Upper lobe of left lung (tissue), 6 donors: ENCODE data around the gene REV1. TPM values are rescaled to one million over a fixed set of nuclear protein-coding genes. Genes with fewer than 3 reads are reported as not detected.

Source experiments
- ATAC-seq, 2 donors: fragments of 200-7000 bp; cut with Tn5 transposase; one replicate each; pipeline ENCODE4 v1.9.1; 2022; ENCODE audit warnings: mild to moderate bottlenecking in 2 of 2, moderate library complexity in 2 of 2; ENCODE audit not compliant: low FRiP score in 2 of 2
- DNase-seq, 2 donors: peaks; one replicate each; pipeline ENCODE4 v3.0.0-alpha.2; 2019 to 2020
- H3K27ac ChIP-seq, 4 donors: fragments of 200-600 bp; sonication (generic); one replicate each; pipeline ENCODE4 v1.5.1; 2016 to 2019
- H3K27me3 ChIP-seq, 4 donors: fragments of 200-600 bp; sonication (generic); one replicate each; pipeline ENCODE4 v1.5.1; 2017 to 2019
- H3K36me3 ChIP-seq, 4 donors: fragments of 200-600 bp; sonication (generic); one replicate each; pipeline ENCODE4 v1.5.1; 2016 to 2019
- H3K4me1 ChIP-seq, 4 donors: fragments of 200-600 bp; sonication (generic); one replicate each; pipeline ENCODE4 v1.5.1; 2018 to 2019
- H3K4me3 ChIP-seq, 4 donors: fragments of 200-600 bp; sonication (generic); one replicate each; pipeline ENCODE4 v1.5.1; 2017 to 2019; ENCODE audit warnings: mild to moderate bottlenecking in 2 of 4, moderate library complexity in 1 of 4
- H3K9me3 ChIP-seq, 4 donors: fragments of 200-600 bp; sonication (generic); one replicate each; pipeline ENCODE4 v1.5.1; 2018 to 2019
- EP300 ChIP-seq, 4 donors: sonication (generic); formaldehyde crosslinking; IDR thresholded peaks; one replicate each; pipeline ENCODE4 v1.5.1; 2017; ENCODE audit warnings: antibody characterized with exemption in 4 of 4, control low read depth in 2 of 4
- POLR2A ChIP-seq, 4 donors: fragments of 450-650 bp; IDR thresholded peaks; one replicate each; pipeline ENCODE4 v1.5.1; 2016 to 2017; ENCODE audit warnings: antibody characterized with exemption in 4 of 4, mild to moderate bottlenecking in 2 of 4
- POLR2AphosphoS5 ChIP-seq, 2 donors: sonication (generic); formaldehyde crosslinking; IDR thresholded peaks; one replicate each; pipeline ENCODE4 v1.5.1; 2017; ENCODE audit warnings: antibody characterized with exemption in 2 of 2
- WGBS, 2 donors: methylation state at CpG; one replicate each; pipeline ENCODE4 v1.1.5; 2017 to 2018; 5-methylcytosine and 5-hydroxymethylcytosine counted together
- total RNA-seq, 6 donors: library from RNA; depleted of rRNA in 4 of 6; stranded (reverse); fragments of >200 nt in 4 of 6; gene quantifications; one replicate each; pipeline versions ENCODE4 v1.1.0 to v1.2.1, GENCODE V29; 2016 to 2021
- TF ChIP-seq, protein P1 (sequence below), 6 experiments: fragments of 450-650 bp in 4 of 6; fragments of 200-600 bp in 2 of 6; sonication (generic) in 2 of 6; IDR thresholded peaks; one replicate each; pipeline ENCODE4 v1.5.1; 2016 to 2019; ENCODE audit warnings: antibody characterized with exemption in 6 of 6
- donor health status: DM: no; HTN: no; CAD: no; lungs with moderate emphysema.
- donor health status: DM: no; HTN: yes; CAD: no; lungs with severe emphysema.

The REV1 gene
- total RNA-seq, 6 donors from 2014 or later, result 34.6 to 135 (median 61.8) TPM

DNA sequence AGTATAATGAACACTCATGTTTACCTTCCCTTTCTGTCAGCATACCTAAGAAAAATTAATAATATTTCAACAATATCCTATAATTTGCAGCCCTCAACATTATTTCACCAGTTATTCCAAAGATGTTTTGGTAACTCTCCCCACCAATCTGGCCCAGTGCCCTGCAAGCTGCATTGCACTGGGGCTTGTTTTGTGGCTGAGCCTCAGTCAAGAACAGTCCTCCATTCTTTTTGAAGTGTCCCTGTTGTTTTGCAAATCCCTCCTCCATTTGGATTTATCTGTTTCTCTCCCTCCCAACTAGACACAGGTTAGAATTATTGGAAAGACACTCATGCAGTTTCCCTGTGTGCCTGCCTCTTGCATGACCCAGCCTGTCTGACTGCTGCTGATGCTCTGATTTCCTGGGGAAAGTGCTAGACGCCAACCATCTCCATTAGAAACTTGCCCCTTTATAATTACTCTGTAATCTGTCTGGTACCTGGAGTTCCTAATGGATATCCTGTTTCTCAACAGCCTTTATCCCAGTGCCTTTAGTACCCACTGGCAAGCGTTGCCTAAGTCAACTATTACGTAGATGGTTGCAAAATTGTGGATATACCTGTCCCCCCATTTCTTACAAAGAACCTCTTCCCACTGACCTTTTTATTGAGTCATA is 92.4 kb downstream of the REV1 start:
- WGBS, 2 donors, result 63 to 86% methylated on average over 3 of the region's 3 CpGs
- TF ChIP-seq EP300 (IDR thresholded peaks at IDR 0.05) (no peak), POLR2A (IDR thresholded peaks at IDR 0.05) (no peak), POLR2AphosphoS5 (IDR thresholded peaks at IDR 0.05) (no peak)
- TF ChIP-seq, protein P1, sequence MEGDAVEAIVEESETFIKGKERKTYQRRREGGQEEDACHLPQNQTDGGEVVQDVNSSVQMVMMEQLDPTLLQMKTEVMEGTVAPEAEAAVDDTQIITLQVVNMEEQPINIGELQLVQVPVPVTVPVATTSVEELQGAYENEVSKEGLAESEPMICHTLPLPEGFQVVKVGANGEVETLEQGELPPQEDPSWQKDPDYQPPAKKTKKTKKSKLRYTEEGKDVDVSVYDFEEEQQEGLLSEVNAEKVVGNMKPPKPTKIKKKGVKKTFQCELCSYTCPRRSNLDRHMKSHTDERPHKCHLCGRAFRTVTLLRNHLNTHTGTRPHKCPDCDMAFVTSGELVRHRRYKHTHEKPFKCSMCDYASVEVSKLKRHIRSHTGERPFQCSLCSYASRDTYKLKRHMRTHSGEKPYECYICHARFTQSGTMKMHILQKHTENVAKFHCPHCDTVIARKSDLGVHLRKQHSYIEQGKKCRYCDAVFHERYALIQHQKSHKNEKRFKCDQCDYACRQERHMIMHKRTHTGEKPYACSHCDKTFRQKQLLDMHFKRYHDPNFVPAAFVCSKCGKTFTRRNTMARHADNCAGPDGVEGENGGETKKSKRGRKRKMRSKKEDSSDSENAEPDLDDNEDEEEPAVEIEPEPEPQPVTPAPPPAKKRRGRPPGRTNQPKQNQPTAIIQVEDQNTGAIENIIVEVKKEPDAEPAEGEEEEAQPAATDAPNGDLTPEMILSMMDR (IDR thresholded peaks at IDR 0.05), result no peak
- no peak for ATAC-seq
- H3K4me3 ChIP-seq, result no peak overlapping the region
- no peaks in the 10 kb centered on the region for H3K4me1 ChIP-seq
- no peaks in the 10 kb centered on the region for H3K27me3 ChIP-seq
- H3K36me3 ChIP-seq, result peaks cover 25 to 100% (median 75%) of the 10 kb centered on the region in 4 donors
- DNase-seq, result no peak
- no peaks in the 10 kb centered on the region for H3K9me3 ChIP-seq
- H3K27ac ChIP-seq, result no peak overlapping the region

DNA sequence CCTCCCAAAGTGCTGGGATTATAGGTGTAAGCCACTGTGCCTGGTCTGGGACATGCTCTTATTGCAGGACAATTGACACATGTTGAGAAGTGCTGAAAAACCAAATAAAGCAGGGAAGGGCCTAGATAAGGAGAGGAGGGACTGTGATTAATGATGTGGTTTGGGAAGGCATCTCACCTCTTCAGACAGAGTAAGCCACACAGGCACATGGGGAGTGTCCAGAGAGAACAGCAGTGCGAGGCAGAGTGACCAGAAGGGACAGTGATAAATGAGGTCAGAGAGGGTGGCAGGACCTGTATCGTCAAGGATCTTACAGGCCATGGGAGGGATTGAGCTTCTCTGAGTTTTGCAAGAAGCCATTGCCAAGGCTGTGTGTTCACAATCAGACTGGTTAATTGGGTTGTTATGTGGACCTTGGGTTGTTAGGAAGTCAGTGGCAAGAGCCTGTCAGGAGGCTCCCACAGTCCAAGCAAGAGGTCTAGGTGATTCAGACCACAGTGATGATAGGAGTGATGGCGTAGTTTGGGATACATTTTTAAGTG is 94.2 kb downstream of the REV1 start:
- Histone ChIP-seq H3K27me3 (no peaks in the 10 kb centered on the region), H3K4me1 (no peaks in the 10 kb centered on the region), H3K4me3 (no peak overlapping the region), H3K9me3 (no peaks in the 10 kb centered on the region), H3K27ac (no peak overlapping the region), H3K36me3 (peaks cover 24 to 100% (median 73%) of the 10 kb centered on the region in 4 donors)
- ATAC-seq (no peak), DNase-seq (no peak)
- TF ChIP-seq, protein P1 (IDR thresholded peaks at IDR 0.05), result no peak
- TF ChIP-seq POLR2AphosphoS5 (IDR thresholded peaks at IDR 0.05), result no peak
- no peak for TF ChIP-seq EP300 (IDR thresholded peaks at IDR 0.05)
- TF ChIP-seq POLR2A (IDR thresholded peaks at IDR 0.05), result no peak
- 91 to 98% methylated on average over 3 of the region's 3 CpGs for WGBS, 2 donors

DNA sequence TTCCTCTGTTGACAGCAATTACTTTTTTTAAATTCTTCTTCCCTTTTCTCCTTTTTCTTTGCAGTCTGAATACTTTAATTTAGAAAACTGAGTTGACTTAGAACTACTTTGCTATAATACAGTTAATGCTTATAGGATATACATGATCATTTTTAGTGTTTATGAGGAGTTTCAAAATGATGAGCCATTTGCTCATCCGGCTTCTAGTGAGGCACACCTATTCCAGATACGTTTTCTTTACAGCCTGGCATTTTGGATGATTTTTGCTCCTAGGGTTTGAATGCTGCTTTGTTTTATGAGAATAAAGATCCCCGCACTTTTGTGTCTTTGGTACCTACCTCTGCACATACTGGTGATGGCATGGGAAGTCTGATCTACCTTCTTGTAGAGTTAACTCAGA is 99.9 kb downstream of the REV1 start:
- ATAC-seq, result no peak
- no peak for DNase-seq
- Histone ChIP-seq H3K4me3 (no peak overlapping the region), H3K27ac (no peak overlapping the region), H3K36me3 (peaks cover 11 to 64% (median 29%) of the 10 kb centered on the region in 4 donors), H3K4me1 (no peaks in the 10 kb centered on the region), H3K27me3 (no peaks in the 10 kb centered on the region), H3K9me3 (no peaks in the 10 kb centered on the region)
- 92 to 97% methylated on average over 3 of the region's 3 CpGs for WGBS, 2 donors
- TF ChIP-seq, protein P1 (IDR thresholded peaks at IDR 0.05), result no peak
- TF ChIP-seq POLR2A (IDR thresholded peaks at IDR 0.05) (no peak), EP300 (IDR thresholded peaks at IDR 0.05) (no peak), POLR2AphosphoS5 (IDR thresholded peaks at IDR 0.05) (no peak)

DNA sequence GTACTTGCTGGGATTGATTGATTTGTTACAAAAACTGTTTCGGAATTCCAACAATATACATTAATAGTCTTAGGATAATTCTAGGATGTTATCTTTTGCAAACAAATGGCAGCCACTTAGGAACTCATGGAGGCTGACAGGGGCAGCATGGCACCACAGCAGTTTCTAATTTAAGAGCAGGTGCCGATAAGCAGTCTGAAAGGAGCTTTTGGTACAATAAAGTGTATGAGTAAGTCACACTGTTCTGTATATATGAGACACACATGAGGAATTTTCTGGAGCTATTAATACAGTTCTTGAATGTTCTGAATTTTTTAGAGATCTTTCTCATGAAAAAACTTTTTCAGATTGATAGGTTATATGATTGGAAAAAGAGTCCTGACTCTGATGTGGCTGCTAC is 100.4 kb downstream of the REV1 start:
- TF ChIP-seq POLR2A (IDR thresholded peaks at IDR 0.05), result no peak
- no peak for TF ChIP-seq EP300 (IDR thresholded peaks at IDR 0.05)
- TF ChIP-seq, protein P1 (IDR thresholded peaks at IDR 0.05), result no peak
- no peak for TF ChIP-seq POLR2AphosphoS5 (IDR thresholded peaks at IDR 0.05)
- H3K27me3 ChIP-seq, result no peaks in the 10 kb centered on the region
- H3K27ac ChIP-seq, result no peak overlapping the region
- no peak overlapping the region for H3K4me3 ChIP-seq
- H3K4me1 ChIP-seq, result no peaks in the 10 kb centered on the region
- ATAC-seq (no peak), DNase-seq (no peak)
- WGBS, 2 donors, result 42 to 98% methylated on average over 2 of the region's 2 CpGs
- peaks cover 9 to 64% (median 27%) of the 10 kb centered on the region in 4 donors for H3K36me3 ChIP-seq
- H3K9me3 ChIP-seq, result no peaks in the 10 kb centered on the region

DNA sequence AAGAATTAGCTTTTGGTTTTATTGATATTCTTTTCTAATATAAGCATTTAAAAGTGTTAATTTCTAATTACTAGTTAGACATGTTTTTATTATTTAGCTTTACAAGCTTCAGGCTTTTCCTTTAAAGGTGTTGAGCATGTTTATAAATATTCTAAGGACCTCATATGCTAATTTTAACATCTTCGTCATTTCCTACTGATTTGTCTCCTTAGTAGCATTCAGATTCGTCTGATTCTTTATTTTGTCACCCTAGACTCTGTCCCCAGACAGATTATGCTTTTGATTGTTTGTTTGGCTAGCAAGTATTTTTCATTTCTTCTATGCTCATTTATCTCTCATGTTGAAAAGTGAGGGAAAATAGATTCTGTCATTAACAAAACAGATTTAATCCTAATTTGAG is 100.9 kb downstream of the REV1 start:
- H3K9me3 ChIP-seq, result no peaks in the 10 kb centered on the region
- no peak overlapping the region for H3K4me3 ChIP-seq
- no peak for DNase-seq
- no peaks in the 10 kb centered on the region for H3K27me3 ChIP-seq
- no peak overlapping the region for H3K27ac ChIP-seq
- TF ChIP-seq EP300 (IDR thresholded peaks at IDR 0.05), result no peak
- TF ChIP-seq, protein P1 (IDR thresholded peaks at IDR 0.05), result no peak
- no peak for TF ChIP-seq POLR2A (IDR thresholded peaks at IDR 0.05)
- TF ChIP-seq POLR2AphosphoS5 (IDR thresholded peaks at IDR 0.05), result no peak
- peaks cover 7 to 62% (median 25%) of the 10 kb centered on the region in 4 donors for H3K36me3 ChIP-seq
- H3K4me1 ChIP-seq, result no peaks in the 10 kb centered on the region
- 78 to 83% methylated on average over 2 of the region's 2 CpGs for WGBS, 2 donors
- ATAC-seq, result no peak
